ENCODE measurements around the gene MTHFD1. TPM values are rescaled to one million over a fixed set of nuclear protein-coding genes. Genes with fewer than 3 reads are reported as not detected.

Gene MTHFD1
- total RNA-seq, 1 experiment from 2014 or later, result 153 TPM

DNA sequence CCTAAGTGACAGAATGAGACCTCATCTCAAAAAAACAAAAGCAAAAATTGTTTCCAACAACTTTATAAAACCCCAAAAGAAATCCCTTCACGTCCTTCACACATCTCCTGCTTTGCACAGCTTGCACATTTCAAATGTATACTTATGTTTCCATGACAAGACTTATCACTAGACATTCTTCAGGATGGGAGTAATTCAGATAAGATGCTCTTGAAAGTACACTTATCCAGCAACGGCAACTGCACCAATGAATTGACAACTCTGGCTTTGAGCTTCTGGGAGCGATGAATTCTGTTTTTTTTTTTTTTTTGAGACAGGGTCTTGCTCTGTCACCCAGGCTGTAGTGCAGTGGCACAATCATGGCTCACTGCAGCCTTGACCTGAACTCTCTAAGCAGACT, 46.4 kb downstream of the MTHFD1 start (continued):
- TF ChIP-seq, protein P1, sequence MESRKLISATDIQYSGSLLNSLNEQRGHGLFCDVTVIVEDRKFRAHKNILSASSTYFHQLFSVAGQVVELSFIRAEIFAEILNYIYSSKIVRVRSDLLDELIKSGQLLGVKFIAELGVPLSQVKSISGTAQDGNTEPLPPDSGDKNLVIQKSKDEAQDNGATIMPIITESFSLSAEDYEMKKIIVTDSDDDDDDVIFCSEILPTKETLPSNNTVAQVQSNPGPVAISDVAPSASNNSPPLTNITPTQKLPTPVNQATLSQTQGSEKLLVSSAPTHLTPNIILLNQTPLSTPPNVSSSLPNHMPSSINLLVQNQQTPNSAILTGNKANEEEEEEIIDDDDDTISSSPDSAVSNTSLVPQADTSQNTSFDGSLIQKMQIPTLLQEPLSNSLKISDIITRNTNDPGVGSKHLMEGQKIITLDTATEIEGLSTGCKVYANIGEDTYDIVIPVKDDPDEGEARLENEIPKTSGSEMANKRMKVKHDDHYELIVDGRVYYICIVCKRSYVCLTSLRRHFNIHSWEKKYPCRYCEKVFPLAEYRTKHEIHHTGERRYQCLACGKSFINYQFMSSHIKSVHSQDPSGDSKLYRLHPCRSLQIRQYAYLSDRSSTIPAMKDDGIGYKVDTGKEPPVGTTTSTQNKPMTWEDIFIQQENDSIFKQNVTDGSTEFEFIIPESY (IDR thresholded peaks at IDR 0.05; ENCODE audit: extremely low read depth, insufficient replicate concordance, low read length), result no peak
- TF ChIP-seq YY1 (IDR thresholded peaks at IDR 0.05; ENCODE audit: extremely low read depth, insufficient replicate concordance, low read depth, low read length) (no peak), CEBPB (IDR thresholded peaks at IDR 0.05; ENCODE audit: low read depth) (no peak), SIN3A (IDR thresholded peaks at IDR 0.05; ENCODE audit: low read depth) (no peak), POLR2A (IDR thresholded peaks at IDR 0.05; ENCODE audit: borderline replicate concordance, extremely low read depth, insufficient read depth, insufficient read length) (no peak)

DNA sequence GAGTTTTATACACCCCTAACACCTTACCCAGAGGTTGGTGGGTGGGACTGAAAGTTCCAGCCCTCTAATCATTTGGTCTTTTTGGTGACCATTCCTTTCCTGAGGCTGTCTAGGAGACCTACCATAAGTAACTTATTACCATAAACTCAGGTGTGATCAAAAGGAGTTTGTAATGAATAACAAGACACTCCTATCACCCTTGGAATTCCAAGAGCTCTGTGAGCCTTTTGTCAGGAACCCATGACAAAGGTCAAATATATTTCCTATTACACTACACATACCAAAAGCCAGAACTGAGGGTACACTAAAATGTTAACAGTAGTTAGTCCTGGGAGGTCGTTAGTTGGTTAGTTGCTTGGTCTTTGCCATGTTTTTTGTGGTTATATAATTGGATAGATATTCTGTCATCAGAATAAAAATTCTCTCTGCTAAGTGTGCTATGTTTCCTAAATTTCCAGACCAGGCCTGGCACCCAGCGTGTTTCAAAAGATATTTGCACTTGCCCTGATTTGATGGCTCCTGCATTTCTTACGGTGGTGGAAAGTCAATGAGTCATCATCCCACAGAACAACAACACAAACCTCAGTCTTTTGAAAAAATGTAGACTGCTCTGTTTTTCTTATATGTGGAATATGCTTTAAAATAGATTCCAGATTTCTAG, 50.2 kb downstream of the MTHFD1 start:
- ATAC-seq (peak; percentile 87), DNase-seq (ENCODE audit: low read depth, low spot score) (peak; percentile 65)
- Histone ChIP-seq H3K4me2 (ENCODE audit: low read length) (peak overlapping the region; percentile 69), H3K9me3 (ENCODE audit: control insufficient read depth in 1 of 2, insufficient read depth in 1 of 2, low read depth in 1 of 2, low read length in 2 of 2) (no peaks in the 10 kb centered on the region), H3K27ac (ENCODE audit: low read depth, low read length) (peak overlapping the region; percentile 89), H3K9ac (ENCODE audit: low read length) (peak overlapping the region; percentile 41), H3K4me1 (ENCODE audit: control insufficient read depth in 1 of 2, insufficient read depth in 2 of 2, low read length in 2 of 2) (peaks cover 32 to 34% of the 10 kb centered on the region in 2 experiments), H3K36me3 (ENCODE audit: control insufficient read depth in 1 of 2, insufficient read depth in 2 of 2, low read length in 2 of 2) (peaks cover 33 to 45% of the 10 kb centered on the region in 2 experiments), H3K79me2 (ENCODE audit: insufficient read depth, low read length) (no peaks in the 10 kb centered on the region), H3K4me3 (replicated peaks in 1 of 2; ENCODE audit: low read depth in 1 of 2, low read length in 2 of 2) (peak overlapping the region in 1 of 2 experiments; percentile 39; a peak in 3 of 4 replicates), H2AFZ (ENCODE audit: low read depth, low read length, poor library complexity, severe bottlenecking) (no peak overlapping the region), H3K27me3 (ENCODE audit: insufficient read depth, low read length) (no peaks in the 10 kb centered on the region), H4K20me1 (ENCODE audit: insufficient read depth) (no peaks in the 10 kb centered on the region), H3K9me2 (ENCODE audit: insufficient read depth) (no peaks in the 10 kb centered on the region)
- ChIA-PET POLR2A (no interaction called here), CTCF (interaction anchor here (0.8 kb wide), 1 partner anchor 9 kb away, joined by 3 read pairs; no protein-coding TSS in a partner anchor), RAD21 (ENCODE audit: low non-redundant PET in 1 of 2, low total read pairs in 2 of 2, uncharacterized antibody in 2 of 2, unreplicated experiment in 2 of 2) (no interaction called here)
- intact Hi-C loops (cut with micrococcal nuclease), result no loop called here
- TF ChIP-seq SP1 (IDR thresholded peaks at IDR 0.05; ENCODE audit: low read depth), result peak; percentile 48; the same call in 1 of the 2 replicates
- TF ChIP-seq, protein P1 (IDR thresholded peaks at IDR 0.05; ENCODE audit: extremely low read depth, insufficient replicate concordance, low read length), result no peak
- TF ChIP-seq EZH2 (IDR thresholded peaks at IDR 0.05), result no peak
- TF ChIP-seq CBX3 (IDR thresholded peaks at IDR 0.05; ENCODE audit: low read depth), result no peak
- TF ChIP-seq, protein P2, sequence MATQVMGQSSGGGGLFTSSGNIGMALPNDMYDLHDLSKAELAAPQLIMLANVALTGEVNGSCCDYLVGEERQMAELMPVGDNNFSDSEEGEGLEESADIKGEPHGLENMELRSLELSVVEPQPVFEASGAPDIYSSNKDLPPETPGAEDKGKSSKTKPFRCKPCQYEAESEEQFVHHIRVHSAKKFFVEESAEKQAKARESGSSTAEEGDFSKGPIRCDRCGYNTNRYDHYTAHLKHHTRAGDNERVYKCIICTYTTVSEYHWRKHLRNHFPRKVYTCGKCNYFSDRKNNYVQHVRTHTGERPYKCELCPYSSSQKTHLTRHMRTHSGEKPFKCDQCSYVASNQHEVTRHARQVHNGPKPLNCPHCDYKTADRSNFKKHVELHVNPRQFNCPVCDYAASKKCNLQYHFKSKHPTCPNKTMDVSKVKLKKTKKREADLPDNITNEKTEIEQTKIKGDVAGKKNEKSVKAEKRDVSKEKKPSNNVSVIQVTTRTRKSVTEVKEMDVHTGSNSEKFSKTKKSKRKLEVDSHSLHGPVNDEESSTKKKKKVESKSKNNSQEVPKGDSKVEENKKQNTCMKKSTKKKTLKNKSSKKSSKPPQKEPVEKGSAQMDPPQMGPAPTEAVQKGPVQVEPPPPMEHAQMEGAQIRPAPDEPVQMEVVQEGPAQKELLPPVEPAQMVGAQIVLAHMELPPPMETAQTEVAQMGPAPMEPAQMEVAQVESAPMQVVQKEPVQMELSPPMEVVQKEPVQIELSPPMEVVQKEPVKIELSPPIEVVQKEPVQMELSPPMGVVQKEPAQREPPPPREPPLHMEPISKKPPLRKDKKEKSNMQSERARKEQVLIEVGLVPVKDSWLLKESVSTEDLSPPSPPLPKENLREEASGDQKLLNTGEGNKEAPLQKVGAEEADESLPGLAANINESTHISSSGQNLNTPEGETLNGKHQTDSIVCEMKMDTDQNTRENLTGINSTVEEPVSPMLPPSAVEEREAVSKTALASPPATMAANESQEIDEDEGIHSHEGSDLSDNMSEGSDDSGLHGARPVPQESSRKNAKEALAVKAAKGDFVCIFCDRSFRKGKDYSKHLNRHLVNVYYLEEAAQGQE (IDR thresholded peaks at IDR 0.05; ENCODE audit: low read depth), result no peak
- peak; percentile 31; the same call in 1 of the 2 replicates for TF ChIP-seq SIN3A (IDR thresholded peaks at IDR 0.05; ENCODE audit: low read depth)
- TF ChIP-seq, protein P3, sequence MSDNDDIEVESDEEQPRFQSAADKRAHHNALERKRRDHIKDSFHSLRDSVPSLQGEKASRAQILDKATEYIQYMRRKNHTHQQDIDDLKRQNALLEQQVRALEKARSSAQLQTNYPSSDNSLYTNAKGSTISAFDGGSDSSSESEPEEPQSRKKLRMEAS (IDR thresholded peaks at IDR 0.05), result no peak
- no peak for TF ChIP-seq TCF7L2 (IDR thresholded peaks at IDR 0.05; ENCODE audit: borderline replicate concordance, extremely low read depth, insufficient read depth, insufficient read length)
- peak; percentile 35; the same call in 1 of the 2 replicates for TF ChIP-seq JUND (IDR thresholded peaks at IDR 0.05)
- peak; percentile 42 for TF ChIP-seq FOSL1 (IDR thresholded peaks at IDR 0.05; ENCODE audit: low read depth)
- BruUV-seq (replicated peaks), result no TSS peak
